Trophoblast cell (in vitro differentiated cells and primary cell): ENCODE measurements around the gene INPP4A.
A peak's percentile ranks its signal among the peaks of the same experiment; 100 is the strongest.

Source experiments
- DNase-seq, 2 donors: peaks; one replicate each; pipeline ENCODE4 v3.0.0-alpha.2; 2016
- H2AFZ ChIP-seq: 2 replicates; pipeline ENCODE4 v1.6.1; 2013; ENCODE audit warnings: low read length, moderate library complexity, mild to moderate bottlenecking; ENCODE audit not compliant: insufficient read depth, poor library complexity
- H2AK5ac ChIP-seq: 2 replicates; pipeline ENCODE4 v1.6.1; 2013; ENCODE audit warnings: mild to moderate bottlenecking, low read length
- H2BK120ac ChIP-seq: 2 replicates; pipeline ENCODE4 v1.6.1; 2013; ENCODE audit warnings: low read length, mild to moderate bottlenecking, moderate library complexity; ENCODE audit not compliant: insufficient read depth, poor library complexity
- H2BK12ac ChIP-seq: 2 replicates; pipeline ENCODE4 v1.6.1; 2013; ENCODE audit warnings: mild to moderate bottlenecking, low read length, moderate library complexity
- H2BK5ac ChIP-seq: 2 replicates; pipeline ENCODE4 v1.6.1; 2013; ENCODE audit warnings: low read length, low read depth, moderate library complexity, mild to moderate bottlenecking; ENCODE audit not compliant: poor library complexity
- H3K14ac ChIP-seq: 2 replicates; pipeline ENCODE4 v1.6.1; 2013; ENCODE audit warnings: mild to moderate bottlenecking, low read length
- H3K18ac ChIP-seq: 2 replicates; pipeline ENCODE4 v1.6.1; 2013; ENCODE audit warnings: mild to moderate bottlenecking, low read length
- H3K23ac ChIP-seq: 2 replicates; pipeline ENCODE4 v1.6.1; 2013; ENCODE audit warnings: low read length
- H3K27ac ChIP-seq: 2 replicates; pipeline ENCODE4 v1.5.1; 2013; ENCODE audit warnings: low read depth, mild to moderate bottlenecking, inconsistent platforms, low read length, moderate library complexity
- H3K27me3 ChIP-seq: 2 replicates; pipeline ENCODE4 v1.6.1; 2013; ENCODE audit warnings: inconsistent platforms, mild to moderate bottlenecking, low read length, moderate library complexity; ENCODE audit not compliant: insufficient read depth
- H3K36me3 ChIP-seq, 2 experiments: 1 replicate in 1 of 2; 2 replicates in 1 of 2; pipeline ENCODE4 v1.6.1; 2013; ENCODE audit warnings: low read length in 2 of 2, mild to moderate bottlenecking in 2 of 2, moderate library complexity in 1 of 2; ENCODE audit not compliant: insufficient read depth in 2 of 2, control insufficient read depth in 1 of 2
- H3K4ac ChIP-seq: 2 replicates; pipeline ENCODE4 v1.6.1; 2013; ENCODE audit warnings: low read depth, mild to moderate bottlenecking, low read length, moderate library complexity
- H3K4me1 ChIP-seq, 2 experiments: 1 replicate in 1 of 2; 2 replicates in 1 of 2; pipeline ENCODE4 v1.6.1; 2013; ENCODE audit warnings: low read length in 2 of 2, mild to moderate bottlenecking in 2 of 2, moderate library complexity in 1 of 2; ENCODE audit not compliant: insufficient read depth in 2 of 2, control insufficient read depth in 1 of 2
- H3K4me2 ChIP-seq: 2 replicates; pipeline ENCODE4 v1.6.1; 2013; ENCODE audit warnings: inconsistent platforms, mild to moderate bottlenecking, low read length, moderate library complexity
- H3K4me3 ChIP-seq: 2 replicates; pipeline ENCODE4 v1.5.1; 2013; ENCODE audit warnings: mild to moderate bottlenecking, low read depth, low read length, inconsistent platforms
- H3K79me1 ChIP-seq: one replicate; pipeline ENCODE4 v1.6.1; 2013; ENCODE audit warnings: low read length
- H3K79me2 ChIP-seq: 2 replicates; pipeline ENCODE4 v1.6.1; 2013; ENCODE audit warnings: low read length, mild to moderate bottlenecking; ENCODE audit not compliant: control insufficient read depth, insufficient read depth, poor library complexity
- H3K9ac ChIP-seq: 2 replicates; pipeline ENCODE4 v1.6.1; 2013; ENCODE audit warnings: mild to moderate bottlenecking, low read length
- H3K9me3 ChIP-seq: 2 replicates; pipeline ENCODE4 v1.6.1; 2013; ENCODE audit warnings: low read depth, mild to moderate bottlenecking, control low read depth, inconsistent platforms, low read length; ENCODE audit not compliant: insufficient read depth
- H4K12ac ChIP-seq: 2 replicates; pipeline ENCODE4 v1.6.1; 2013; ENCODE audit warnings: low read depth, mild to moderate bottlenecking, low read length, moderate library complexity
- H4K8ac ChIP-seq: 2 replicates; pipeline ENCODE4 v1.6.1; 2013; ENCODE audit warnings: low read depth, mild to moderate bottlenecking, low read length, moderate library complexity
- H4K91ac ChIP-seq: one replicate; pipeline ENCODE4 v1.6.1; 2013; ENCODE audit warnings: low read depth, mild to moderate bottlenecking, low read length, moderate library complexity
- WGBS: extraction: QIAGEN DNeasy Blood & Tissue Kit; methylation state at CpG from one replicate; pipeline ENCODE4 v1.1.7; 2013; ENCODE audit warnings: missing lambda C conversion rate; ENCODE audit not compliant: insufficient read length, insufficient coverage; ENCODE audit errors: extremely low coverage; 5-methylcytosine and 5-hydroxymethylcytosine counted together

Gene INPP4A

DNA sequence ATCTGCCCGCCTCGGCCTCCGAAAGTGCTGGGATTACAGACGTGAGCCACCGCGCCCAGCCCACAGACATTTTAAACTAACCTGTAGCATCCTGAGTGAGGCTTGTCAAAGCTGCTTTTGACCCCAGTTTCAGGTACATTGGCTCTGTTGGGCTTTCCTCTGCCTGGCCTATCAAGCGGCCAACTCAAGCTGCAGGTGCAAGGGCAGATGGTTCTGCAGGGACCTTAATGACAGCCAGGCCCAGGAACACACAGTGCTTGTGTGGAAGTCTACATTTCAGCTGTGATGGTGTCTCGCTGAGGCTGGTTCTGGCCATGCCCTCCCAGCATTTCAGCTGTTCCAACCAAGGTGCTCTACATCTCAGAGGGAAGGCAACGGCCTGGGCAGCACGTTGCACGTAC, 18.4 kb downstream of the INPP4A start:
- no peak overlapping the region for H3K4me3 ChIP-seq
- H4K8ac ChIP-seq: no peak overlapping the region
- H2AK5ac ChIP-seq: no peak overlapping the region
- no peaks in the 10 kb centered on the region for H3K79me1 ChIP-seq
- no peaks in the 10 kb centered on the region for H3K27me3 ChIP-seq
- H3K14ac ChIP-seq: no peak overlapping the region
- H3K4ac ChIP-seq: no peak overlapping the region
- no peak overlapping the region for H2BK5ac ChIP-seq
- H3K36me3 ChIP-seq: peaks cover 0 to 7% of the 10 kb centered on the region in 2 experiments
- no CpG with 5 or more reads among the region's 11 CpGs for WGBS
- H3K18ac ChIP-seq: no peak overlapping the region
- no peak for DNase-seq
- H3K79me2 ChIP-seq: no peaks in the 10 kb centered on the region
- no peak overlapping the region for H2BK12ac ChIP-seq
- H3K23ac ChIP-seq: no peak overlapping the region
- peaks cover 1% of the 10 kb centered on the region for H3K9me3 ChIP-seq
- H3K9ac ChIP-seq: no peak overlapping the region
- H3K4me1 ChIP-seq: peaks cover 3 to 10% of the 10 kb centered on the region in 2 experiments
- H4K12ac ChIP-seq: no peak overlapping the region
- H2BK120ac ChIP-seq: no peak overlapping the region
- H3K4me2 ChIP-seq: no peak overlapping the region
- no peak overlapping the region for H4K91ac ChIP-seq
- H2AFZ ChIP-seq: no peak overlapping the region
- H3K27ac ChIP-seq: no peak overlapping the region

DNA sequence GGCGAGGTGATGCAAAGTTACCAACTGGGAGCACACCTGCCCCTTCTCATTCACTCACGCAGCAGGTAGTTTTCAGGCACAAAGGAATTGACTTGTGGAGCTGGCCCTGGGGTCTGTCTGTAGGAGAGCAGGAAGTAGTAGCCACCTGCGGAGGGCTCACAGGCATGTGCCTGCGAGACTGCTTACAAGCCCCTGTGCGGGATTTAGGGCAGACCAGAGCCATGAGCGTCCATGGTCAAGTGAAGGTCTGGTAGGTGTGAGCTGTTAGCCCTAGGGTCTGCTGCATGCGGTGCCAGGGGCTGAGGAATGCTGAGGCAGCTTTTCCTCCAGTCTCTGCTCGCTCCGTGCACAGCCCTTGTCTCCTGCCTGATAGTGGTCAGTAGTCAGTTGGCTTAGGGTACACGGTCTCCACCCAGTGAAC, 18.9 kb downstream of the INPP4A start:
- no peak overlapping the region for H4K8ac ChIP-seq
- no peaks in the 10 kb centered on the region for H3K79me1 ChIP-seq
- H3K36me3 ChIP-seq: peaks cover 0 to 7% of the 10 kb centered on the region in 2 experiments
- no peak overlapping the region for H2BK120ac ChIP-seq
- no peak overlapping the region for H3K23ac ChIP-seq
- H2BK5ac ChIP-seq: no peak overlapping the region
- H3K9ac ChIP-seq: no peak overlapping the region
- H3K4me2 ChIP-seq: no peak overlapping the region
- no peaks in the 10 kb centered on the region for H3K27me3 ChIP-seq
- no peak overlapping the region for H3K4ac ChIP-seq
- H3K18ac ChIP-seq: no peak overlapping the region
- H2AFZ ChIP-seq: no peak overlapping the region
- peaks cover 1% of the 10 kb centered on the region for H3K9me3 ChIP-seq
- peak overlapping the region; percentile 0 for H3K4me3 ChIP-seq
- no peak overlapping the region for H2AK5ac ChIP-seq
- H3K4me1 ChIP-seq: peaks cover 3 to 9% of the 10 kb centered on the region in 2 experiments
- no peak overlapping the region for H3K27ac ChIP-seq
- DNase-seq: no peak
- H4K91ac ChIP-seq: no peak overlapping the region
- no CpG with 5 or more reads among the region's 10 CpGs for whole genome bisulfite sequencing
- no peak overlapping the region for H2BK12ac ChIP-seq
- no peaks in the 10 kb centered on the region for H3K79me2 ChIP-seq
- H4K12ac ChIP-seq: no peak overlapping the region
- no peak overlapping the region for H3K14ac ChIP-seq

DNA sequence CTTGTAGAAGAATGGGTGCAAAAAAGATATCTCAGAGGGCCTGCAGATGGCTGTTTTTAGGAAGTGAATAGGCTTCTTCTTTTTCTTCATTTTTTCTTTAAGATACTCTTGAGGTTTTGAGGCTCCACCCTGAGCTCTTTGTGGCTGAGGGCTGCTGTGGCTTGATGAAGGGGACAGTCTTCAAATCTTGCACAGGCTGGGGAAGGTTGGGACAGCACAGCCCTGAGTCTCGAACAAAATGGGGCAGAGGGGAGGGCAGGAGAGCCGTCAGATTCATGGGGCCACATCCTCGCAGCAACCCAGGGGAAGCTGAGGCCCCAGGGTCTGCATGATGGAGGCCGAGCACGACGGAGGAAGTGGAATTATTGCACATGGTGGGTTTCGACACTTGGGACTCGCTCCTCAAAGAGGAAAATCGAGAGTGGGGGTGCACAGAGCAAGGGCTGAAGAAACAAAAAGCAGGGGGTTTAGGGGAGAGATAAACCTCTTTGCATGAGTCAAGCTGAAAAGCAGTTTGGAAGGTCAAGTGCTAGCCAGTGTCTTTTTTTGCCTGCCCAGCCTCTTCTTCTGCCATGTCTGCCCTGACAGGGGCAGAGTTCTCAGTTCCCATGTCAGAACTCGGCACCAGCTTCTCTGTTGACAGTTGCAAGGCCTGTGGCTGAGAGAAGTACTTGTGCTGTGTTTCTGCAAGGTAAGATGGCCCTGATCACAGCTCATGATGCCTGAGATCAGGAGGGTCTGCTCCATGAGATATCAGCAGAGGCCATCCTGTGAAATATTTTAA, 19.5 kb downstream of the INPP4A start:
- peak overlapping the region; percentile 6 for H3K4ac ChIP-seq
- no peak overlapping the region for H3K4me3 ChIP-seq
- H3K79me1 ChIP-seq: no peaks in the 10 kb centered on the region
- H2BK12ac ChIP-seq: no peak overlapping the region
- no CpG with 5 or more reads among the region's 10 CpGs for WGBS
- no peak overlapping the region for H3K18ac ChIP-seq
- peaks cover 0 to 4% of the 10 kb centered on the region in 2 experiments for H3K36me3 ChIP-seq
- no peak overlapping the region for H3K14ac ChIP-seq
- no peak overlapping the region for H2AFZ ChIP-seq
- no peak overlapping the region for H2AK5ac ChIP-seq
- no peak overlapping the region for H2BK5ac ChIP-seq
- peaks cover 0 to 6% of the 10 kb centered on the region in 2 experiments for H3K4me1 ChIP-seq
- H3K27me3 ChIP-seq: no peaks in the 10 kb centered on the region
- no peak overlapping the region for H3K23ac ChIP-seq
- no peak overlapping the region for H3K4me2 ChIP-seq
- H3K9ac ChIP-seq: no peak overlapping the region
- H4K8ac ChIP-seq: no peak overlapping the region
- H3K9me3 ChIP-seq: no peaks in the 10 kb centered on the region
- H3K27ac ChIP-seq: no peak overlapping the region
- no peak overlapping the region for H4K12ac ChIP-seq
- no peaks in the 10 kb centered on the region for H3K79me2 ChIP-seq
- DNase-seq: no peak
- H2BK120ac ChIP-seq: no peak overlapping the region
- no peak overlapping the region for H4K91ac ChIP-seq

DNA sequence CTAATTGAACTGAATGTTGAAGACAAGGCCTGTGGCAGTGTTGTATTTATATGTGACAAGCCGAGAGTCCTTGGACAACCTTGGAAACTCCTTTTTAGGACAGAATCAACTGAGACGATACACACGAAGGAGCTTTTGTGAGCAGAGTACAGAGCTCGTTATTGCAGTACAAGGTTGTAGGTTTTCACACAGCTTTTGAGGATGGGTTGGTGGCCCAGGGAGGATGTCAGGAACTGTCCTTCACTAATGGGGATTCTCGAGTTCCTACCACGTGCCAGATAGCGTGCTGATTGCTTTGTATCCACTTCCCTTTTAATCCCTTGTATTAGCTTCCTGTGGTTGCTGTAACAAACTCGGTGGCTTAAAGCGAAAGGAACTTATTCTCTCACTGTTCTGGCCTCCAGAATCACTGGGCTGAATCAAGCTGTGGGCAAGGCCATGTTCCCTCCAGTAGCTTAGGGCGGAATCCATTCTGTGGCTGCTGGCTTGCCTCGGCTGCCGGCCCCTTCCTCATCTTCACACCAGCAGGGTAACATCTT, 20.2 kb downstream of the INPP4A start:
- Histone ChIP-seq H3K23ac (no peak overlapping the region), H3K4me3 (no peak overlapping the region), H2AFZ (no peak overlapping the region), H2BK120ac (no peak overlapping the region), H3K14ac (no peak overlapping the region), H3K9ac (no peak overlapping the region), H2BK12ac (no peak overlapping the region), H4K12ac (no peak overlapping the region), H3K4ac (peak overlapping the region; percentile 23), H3K27me3 (no peaks in the 10 kb centered on the region), H3K79me2 (no peaks in the 10 kb centered on the region), H3K4me1 (peaks cover 0 to 6% of the 10 kb centered on the region in 2 experiments), H2BK5ac (no peak overlapping the region), H3K18ac (peak overlapping the region; percentile 27), H3K9me3 (no peaks in the 10 kb centered on the region), H3K36me3 (peaks cover 0 to 4% of the 10 kb centered on the region in 2 experiments), H3K27ac (no peak overlapping the region), H2AK5ac (no peak overlapping the region), H4K91ac (no peak overlapping the region), H3K4me2 (no peak overlapping the region), H4K8ac (no peak overlapping the region), H3K79me1 (no peaks in the 10 kb centered on the region)
- no CpG with 5 or more reads among the region's 12 CpGs for WGBS
- peak in 1 of 2 donors; percentile 36 for DNase-seq
